ENCODE data around the gene INSM1. TPM values are rescaled to one million over a fixed set of nuclear protein-coding genes. Genes with fewer than 3 reads are reported as not detected.
"Not testable (repeated sequence)": the region's sequence is repeated elsewhere in the genome, so short reads cannot be mapped to it uniquely, and the experiment has no call there.

Gene INSM1, protein sequence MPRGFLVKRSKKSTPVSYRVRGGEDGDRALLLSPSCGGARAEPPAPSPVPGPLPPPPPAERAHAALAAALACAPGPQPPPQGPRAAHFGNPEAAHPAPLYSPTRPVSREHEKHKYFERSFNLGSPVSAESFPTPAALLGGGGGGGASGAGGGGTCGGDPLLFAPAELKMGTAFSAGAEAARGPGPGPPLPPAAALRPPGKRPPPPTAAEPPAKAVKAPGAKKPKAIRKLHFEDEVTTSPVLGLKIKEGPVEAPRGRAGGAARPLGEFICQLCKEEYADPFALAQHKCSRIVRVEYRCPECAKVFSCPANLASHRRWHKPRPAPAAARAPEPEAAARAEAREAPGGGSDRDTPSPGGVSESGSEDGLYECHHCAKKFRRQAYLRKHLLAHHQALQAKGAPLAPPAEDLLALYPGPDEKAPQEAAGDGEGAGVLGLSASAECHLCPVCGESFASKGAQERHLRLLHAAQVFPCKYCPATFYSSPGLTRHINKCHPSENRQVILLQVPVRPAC
- total RNA-seq, result not detected
- long read RNA-seq, result 0 reads

DNA sequence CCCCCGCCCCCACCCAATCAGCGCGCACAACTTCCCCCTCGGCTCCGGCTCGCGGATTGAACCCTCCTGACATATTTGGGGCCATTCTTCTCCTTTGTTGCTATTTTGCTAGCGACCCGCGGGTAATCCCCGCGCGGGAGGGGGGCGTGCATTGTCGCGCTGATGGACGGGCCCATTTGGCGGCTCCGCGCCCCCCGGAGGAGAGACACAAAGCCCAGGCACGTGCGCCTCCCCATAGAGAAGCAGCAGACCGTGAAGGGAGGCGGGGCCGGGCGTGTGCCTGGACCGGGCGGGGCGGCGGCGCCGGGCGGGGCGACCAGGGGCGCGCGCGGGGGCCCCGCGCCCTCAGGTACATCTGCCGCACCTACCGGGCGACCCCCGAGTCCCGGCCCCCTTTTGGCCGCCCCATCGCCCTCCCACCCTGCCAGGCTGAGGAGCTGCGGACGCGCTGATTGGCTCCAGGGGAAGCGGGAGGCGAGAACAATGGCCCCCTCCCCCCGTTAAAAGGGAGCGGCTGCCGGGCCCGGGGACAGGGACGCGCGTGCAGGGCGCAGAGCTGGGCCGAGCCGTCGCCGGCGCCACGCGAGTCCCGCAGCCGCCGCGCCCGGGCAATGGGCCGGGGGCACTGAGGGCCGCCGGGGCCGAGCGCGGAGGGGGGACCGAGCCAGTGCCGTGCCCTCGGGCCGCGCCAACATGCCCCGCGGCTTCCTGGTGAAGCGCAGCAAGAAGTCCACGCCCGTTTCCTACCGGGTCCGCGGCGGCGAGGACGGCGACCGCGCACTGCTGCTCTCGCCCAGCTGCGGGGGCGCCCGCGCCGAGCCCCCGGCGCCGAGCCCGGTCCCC, at the start of gene INSM1:
Gene INSM1 (plus strand): TSS at position 530 of the 843 bp plus-strand sequence. CDS start 164 bp downstream, at position 694.
- DNase-seq (ENCODE audit: missing footprints) (no peak), ATAC-seq (no peak)
- intact Hi-C loops (cut with DNase I), result loop anchor here (10.0 kb wide), 1 partner anchor 97 kb away; no protein-coding TSS in a partner anchor

DNA sequence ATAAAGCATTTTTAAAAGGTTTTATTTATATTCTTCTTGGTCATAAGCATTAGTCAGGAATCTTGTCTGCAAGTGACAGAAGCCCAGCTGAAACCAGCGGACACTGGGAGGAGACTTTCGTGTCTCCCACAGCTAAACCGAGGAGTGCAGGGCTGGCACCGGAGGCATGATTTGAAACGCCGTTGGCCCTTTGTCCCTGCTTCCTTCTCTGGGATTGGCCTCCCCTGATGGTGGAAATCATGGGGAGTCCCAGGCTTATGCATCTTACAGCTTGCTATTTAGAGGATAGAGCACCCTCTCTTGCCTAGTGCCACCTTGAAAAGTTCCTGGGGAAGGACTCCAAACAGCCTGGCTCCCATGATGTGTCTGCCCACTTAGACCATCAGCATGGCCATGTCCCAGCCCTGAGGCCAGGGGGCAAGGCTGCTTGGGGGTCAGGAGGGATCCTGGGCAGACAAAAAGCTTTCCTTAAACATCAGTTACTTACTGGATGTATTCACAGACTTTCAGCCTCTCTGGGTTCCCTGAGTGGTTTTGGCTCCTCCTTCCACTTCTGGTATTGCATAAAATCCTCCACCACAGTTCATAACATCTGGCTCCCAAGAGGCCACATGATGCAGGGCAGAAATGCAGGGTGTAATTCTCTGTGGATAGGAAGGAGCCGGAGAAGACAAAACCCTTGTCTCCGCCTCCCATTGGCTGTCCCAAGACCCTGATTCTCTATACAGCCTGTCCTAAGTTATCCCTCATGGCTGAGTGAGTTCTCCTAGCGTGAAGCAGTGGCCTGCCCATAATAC, 49.3 kb upstream of the INSM1 start:
- ATAC-seq, result peak; percentile 71
- intact Hi-C loops (cut with DNase I), result no loop called here
- no peak for DNase-seq (ENCODE audit: missing footprints)

DNA sequence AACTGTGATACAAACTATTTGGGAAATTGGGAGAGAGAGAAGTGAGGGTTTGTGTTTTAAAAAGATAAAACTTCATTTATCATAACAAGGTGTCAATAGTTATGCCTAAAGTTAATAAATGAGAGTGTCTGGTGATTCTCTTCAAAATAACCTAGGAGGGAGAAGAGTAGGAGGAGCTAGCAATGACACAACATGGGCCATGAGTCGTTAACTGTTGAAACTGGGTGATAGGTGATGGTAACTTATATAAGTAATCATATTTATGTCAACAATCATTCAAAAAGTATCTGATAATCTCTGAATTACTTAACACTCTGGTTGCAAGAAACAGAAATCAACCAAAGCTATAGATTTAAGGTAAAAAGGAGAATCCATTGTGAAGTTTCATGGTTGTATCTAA, 46.8 kb upstream of the INSM1 start:
- DNase-seq (ENCODE audit: missing footprints) (no peak), ATAC-seq (no peak)
- intact Hi-C loops (cut with DNase I), result no loop called here

DNA sequence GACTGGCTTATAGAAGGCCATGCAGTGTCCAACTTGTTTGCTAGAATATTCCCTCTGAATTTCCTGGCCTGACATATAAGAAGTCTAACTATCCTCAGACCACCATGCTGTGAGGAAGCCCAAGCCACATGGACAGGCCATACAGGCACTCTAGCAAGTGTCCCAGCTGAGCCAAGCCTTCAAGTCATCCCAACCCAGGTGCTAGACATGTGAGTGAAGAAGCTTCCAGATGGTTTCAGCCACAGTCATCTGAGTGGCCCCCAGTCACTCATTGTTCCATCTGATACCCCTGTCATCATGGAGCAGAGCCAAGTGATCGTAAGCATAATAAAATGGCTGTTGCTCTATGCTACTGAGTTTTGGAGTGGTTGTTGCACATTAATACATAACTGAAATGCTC, 46.0 kb upstream of the INSM1 start:
- DNase-seq (ENCODE audit: missing footprints) (no peak), ATAC-seq (no peak)
- intact Hi-C loops (cut with DNase I), result no loop called here

DNA sequence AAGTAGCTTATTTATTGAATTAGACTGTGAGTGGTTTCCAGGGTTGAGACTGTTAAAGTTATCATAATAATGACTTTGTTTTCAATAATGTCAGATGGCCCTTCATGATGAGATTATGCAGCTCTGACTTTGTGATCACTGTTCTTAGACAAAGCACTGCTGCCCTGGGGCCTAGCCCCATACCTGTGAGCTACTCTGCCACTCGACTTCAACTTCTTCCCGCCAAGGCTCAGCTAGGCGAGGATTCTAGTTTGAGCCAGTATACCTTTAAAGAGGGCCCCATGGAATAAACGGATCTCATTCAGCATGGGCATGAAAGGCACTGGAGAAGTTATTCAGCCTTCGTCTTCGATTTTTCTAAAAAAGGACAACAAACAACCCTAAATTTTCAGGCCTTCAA, 45.0 kb upstream of the INSM1 start:
- DNase-seq (ENCODE audit: missing footprints) (no peak), ATAC-seq (no peak)
- intact Hi-C loops (cut with DNase I), result no loop called here

DNA sequence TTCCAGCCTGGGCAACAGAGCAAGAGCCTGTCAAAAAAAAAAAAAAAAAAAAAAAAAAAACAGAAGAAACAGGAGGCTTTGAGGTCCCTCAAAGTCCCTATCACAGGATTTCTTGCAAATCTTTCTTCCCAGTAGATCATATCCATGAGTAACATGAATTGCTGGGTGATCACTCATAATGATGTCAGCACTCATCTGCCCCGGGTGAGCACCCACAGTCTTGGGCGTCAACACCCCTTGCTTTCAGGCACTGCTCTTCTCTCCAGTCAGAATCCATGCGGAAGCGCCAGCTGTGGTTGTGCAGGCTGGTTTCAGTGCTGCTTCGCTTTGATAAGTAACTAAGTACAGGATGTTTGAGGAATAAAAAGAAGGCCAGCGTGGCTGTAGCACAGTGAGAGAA, 40.2 kb upstream of the INSM1 start:
- intact Hi-C loops (cut with DNase I), result no loop called here
- no peak for DNase-seq (ENCODE audit: missing footprints)
- ATAC-seq, result no peak

DNA sequence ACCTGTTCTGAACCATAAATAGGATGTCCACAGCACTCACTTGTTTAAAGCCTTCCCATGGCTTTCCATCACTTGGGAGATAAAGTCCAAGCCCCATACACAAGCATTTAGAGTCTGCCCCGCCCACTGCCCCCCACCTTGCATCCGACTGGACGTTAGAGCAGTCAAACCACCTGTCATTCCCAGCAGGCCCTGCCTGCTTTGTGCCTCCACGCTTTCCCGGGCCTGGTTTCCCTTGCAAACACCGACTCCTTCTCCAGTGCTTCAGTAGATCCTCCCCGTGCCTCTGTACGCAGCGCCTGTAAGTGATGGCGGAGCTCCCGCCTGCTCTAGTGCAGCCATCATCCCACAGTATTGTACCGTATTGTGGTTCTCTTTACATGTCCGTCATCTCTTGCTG, 38.3 kb upstream of the INSM1 start:
- no peak for ATAC-seq
- DNase-seq (ENCODE audit: missing footprints), result no peak
- intact Hi-C loops (cut with DNase I), result no loop called here

DNA sequence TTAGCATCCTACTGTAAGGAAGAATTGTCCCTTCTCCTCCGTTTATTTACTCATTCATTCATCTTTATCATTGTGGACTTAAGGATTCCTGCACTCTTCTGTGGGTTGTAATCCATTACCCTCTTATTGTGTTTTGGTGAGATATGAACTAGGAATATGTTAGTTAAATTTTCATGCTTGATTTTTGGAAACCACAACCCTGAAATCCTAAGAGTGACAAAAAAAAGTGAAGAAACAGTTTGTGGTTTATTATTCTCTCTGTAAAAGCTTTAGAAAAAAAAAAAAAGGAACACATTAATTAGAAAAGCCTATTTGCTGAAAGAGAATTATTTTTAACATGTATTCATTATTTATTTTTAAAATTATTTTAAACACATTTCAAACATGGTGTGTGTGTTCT, 36.7 kb upstream of the INSM1 start:
- ATAC-seq, result no peak
- intact Hi-C loops (cut with DNase I), result no loop called here
- DNase-seq (ENCODE audit: missing footprints), result no peak

DNA sequence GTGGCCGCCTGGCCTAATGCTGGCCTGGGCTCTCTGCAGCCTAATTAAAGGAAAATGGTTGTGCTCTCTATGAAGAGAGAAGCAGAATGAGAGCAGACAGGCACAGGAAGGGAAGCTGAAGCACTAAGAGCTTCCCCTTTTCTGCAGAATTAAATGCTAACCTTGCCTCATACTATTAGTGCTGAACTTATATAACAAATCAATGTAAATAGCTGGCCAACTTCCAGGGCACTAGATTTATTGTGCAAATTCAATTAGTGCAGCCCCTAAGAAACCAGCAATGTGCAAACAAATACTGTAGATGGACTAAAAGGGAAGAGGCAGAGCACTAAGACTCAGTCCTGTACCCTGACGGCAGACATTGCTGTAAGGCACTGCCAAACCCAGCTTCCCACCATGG, 36.1 kb upstream of the INSM1 start:
- intact Hi-C loops (cut with DNase I), result no loop called here
- DNase-seq (ENCODE audit: missing footprints) (no peak), ATAC-seq (no peak)

DNA sequence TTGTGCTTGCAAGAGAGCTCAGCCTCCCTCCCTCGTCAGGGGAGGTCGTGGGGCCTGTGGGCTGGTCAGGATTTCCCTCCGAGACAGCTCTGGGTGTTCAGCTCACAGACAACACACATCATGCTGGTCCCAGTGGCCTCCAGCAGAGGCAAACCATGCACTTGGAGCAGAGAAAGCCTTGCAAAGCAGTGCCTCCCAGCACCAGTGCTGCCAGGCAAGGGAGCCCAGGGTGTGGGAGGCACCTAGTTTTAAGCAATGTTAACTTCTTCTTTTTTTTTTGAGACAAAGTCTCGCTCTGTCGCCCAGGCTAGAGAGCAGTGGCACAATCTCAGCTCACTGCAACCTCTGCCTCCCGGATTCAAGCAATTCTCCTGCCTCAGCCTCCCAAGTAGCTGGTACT, 34.0 kb upstream of the INSM1 start:
- intact Hi-C loops (cut with DNase I), result no loop called here
- ATAC-seq (no peak), DNase-seq (ENCODE audit: missing footprints) (no peak)

DNA sequence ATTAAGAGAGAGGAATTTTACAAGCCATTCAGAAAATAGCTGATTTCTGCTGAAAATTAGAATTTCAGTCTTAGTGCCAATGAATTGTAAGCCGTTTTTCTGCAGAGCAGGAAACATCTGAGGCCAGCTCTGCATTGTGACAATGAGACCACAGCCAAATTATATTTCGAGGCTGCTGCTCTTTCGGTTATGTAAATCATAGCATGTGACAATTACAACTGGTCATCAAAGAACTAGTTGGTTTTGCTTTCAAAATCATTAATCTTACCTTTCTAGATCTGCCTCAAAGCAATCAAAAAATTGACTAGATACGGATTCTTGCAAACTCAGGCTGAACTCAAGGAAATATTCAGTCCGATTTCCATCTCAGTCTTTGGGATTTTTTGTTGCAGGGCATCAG, 33.4 kb upstream of the INSM1 start:
- DNase-seq (ENCODE audit: missing footprints) (no peak), ATAC-seq (no peak)
- intact Hi-C loops (cut with DNase I), result no loop called here

DNA sequence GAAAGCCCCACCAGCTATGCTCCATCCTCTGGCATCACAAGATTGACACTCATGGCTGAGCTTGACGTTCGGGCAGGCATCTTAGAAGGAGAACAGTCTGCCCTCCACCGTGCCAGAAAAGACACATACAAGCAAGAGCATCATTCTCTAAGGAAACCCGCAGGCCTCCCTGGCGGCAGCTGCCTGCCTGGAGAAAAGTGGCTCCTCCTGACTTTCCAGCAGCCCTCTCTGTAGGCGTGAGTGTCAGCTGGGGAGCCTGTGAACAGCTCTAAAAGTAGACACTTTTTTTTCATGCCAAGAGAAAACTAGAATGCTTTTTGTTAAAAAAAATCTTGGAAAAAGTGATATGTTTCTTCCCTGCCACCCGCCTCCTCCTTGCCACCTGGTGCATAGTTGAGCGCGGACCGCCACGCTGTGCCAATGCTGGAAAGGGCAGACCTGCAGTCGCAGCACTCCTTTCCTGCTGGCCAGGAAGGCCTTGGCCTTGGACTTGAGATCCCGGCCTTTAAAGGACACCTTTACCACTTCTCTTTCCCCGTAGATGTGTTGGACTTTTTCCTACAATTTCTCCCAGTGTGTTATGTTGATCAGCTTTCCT, 29.7 kb upstream of the INSM1 start:
- DNase-seq (ENCODE audit: missing footprints), result no peak
- no peak for ATAC-seq
- intact Hi-C loops (cut with DNase I), result no loop called here

DNA sequence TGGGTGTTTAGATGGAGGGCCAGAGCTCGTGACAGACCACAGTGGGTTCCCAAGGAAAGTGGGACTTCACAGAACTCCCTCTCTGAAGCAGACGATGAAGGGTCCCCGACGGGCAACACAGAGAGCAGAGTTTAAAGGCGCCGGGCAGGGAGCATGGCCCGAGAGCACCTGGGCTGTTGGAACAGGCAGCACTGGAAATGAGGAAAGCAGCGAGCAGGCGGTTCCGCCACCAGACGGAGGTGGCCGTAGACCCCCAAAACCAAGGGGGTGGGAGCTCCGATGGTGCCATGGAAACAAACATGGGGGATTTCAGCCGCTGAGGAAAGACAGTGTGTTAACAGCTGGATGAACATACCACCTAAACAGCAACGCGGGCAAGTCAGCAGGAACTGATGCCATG, 27.5 kb upstream of the INSM1 start:
- ATAC-seq (no peak), DNase-seq (ENCODE audit: missing footprints) (no peak)
- intact Hi-C loops (cut with DNase I), result no loop called here

DNA sequence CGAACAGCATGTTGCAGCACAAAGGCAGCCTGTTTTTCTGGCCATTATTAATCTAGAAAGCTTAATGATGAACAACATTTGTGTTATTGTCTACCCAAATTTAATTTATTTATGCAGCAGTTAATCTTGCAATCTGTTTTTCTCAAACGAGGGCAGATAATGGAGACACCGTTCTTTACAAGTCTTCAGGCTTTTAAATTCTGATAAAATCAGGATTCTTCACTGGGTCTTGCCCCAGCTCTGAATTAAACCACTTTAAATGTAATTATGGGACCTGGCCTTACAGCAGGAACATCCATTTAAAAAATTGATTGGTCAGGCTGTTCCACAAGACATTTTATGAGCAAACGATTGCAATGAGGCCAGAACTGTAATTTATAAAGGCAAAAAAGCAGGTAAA, 26.5 kb upstream of the INSM1 start:
- DNase-seq (ENCODE audit: missing footprints) (no peak), ATAC-seq (no peak)
- intact Hi-C loops (cut with DNase I), result no loop called here

DNA sequence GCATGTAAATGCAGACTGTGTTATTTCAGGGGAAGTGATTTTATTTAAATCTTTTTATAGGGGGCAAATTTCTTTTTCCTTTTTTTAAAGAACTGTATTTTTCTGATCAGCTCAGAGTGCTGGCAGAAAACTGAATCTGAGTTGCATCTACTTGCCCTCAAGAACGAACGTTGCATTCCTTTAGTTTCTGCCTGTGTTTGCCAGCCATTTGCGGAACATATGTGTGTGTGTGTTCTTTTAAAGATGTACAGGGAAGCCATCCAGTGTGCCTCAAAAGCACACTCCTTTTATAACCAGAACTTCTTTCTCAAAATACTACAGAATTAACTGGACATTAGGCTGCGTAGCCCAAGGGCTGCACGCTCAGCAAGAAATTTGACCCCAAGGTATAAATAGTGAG, 25.8 kb upstream of the INSM1 start:
- no peak for ATAC-seq
- intact Hi-C loops (cut with DNase I), result no loop called here
- no peak for DNase-seq (ENCODE audit: missing footprints)

DNA sequence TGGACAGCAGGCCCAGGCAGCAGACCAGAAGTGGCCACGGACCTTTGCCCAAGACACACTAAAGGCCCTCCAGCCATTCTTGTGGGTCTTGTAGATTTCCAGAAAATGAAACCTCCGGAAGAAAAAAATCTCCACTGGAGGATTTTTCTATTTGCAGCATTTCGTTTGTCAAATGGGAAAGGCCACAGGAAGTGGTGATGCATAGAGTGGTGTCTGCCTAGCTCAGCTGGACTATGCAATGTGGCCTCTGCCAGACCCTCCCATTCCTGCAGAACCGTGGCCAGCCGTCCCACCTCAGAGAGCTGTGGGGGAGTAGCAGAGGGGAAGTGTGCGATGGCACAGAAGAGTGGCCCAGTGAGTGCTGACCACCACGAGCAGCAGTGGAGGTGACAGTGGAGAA, 24.0 kb upstream of the INSM1 start:
- ATAC-seq (no peak), DNase-seq (ENCODE audit: missing footprints) (no peak)
- intact Hi-C loops (cut with DNase I), result no loop called here

DNA sequence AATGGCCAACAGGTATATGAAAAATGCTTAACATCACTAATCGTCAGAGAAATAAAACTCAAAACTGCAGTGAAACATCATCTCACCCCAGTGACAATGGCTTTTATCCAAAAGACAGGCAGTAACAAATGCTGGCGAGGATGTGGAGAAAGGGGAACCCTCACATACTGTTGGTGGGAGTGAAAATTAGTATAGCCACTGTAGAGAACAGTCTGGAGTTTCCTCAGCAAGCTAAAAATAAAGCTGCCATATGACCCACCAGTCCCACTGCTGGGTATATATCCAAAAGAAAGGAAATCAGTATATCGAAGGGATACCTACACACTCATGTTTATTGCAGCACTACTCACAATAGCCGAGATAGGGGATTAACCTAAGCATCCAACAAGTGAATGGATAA, 23.4 kb upstream of the INSM1 start:
- DNase-seq (ENCODE audit: missing footprints) (no peak), ATAC-seq (no peak)
- intact Hi-C loops (cut with DNase I), result no loop called here

DNA sequence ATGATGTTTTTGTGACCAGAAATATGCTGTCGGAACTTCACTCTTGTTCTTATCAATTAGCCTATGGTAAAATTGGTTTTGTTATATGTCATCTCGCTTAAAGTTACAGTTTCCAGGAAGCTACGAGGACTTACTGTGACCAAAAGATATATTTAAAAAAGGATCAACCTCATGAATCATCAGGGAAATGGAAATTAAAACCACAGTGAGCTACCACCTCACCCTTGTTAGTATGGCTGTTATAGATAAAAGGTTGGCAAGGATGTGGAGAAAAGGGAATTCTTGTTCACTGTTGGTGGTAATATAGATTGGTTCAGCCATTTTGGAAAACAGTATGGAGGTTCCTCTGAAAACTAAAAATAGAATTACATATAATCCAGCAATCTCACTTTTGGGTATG, 14.3 kb upstream of the INSM1 start:
- DNase-seq (ENCODE audit: missing footprints), result no peak
- ATAC-seq, result no peak
- intact Hi-C loops (cut with DNase I), result no loop called here

DNA sequence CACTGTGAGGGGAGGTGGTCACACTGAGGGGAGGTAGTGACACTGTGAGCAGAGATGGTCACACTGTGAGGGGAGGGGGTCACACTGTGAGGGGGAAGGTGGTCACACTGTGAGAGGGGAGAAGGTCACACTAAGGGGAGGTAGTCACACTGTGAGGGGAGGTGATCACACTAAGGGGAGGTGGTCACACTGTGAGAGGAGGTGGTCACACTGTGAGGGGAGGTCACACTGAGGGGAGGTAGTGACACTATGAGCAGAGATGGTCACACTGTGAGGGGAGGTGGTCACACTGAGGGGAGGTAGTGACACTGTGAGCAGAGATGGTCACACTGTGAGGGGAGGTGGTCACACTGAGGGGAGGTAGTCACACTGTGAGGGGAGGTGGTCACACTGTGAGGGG, 12.4 kb upstream of the INSM1 start:
- ATAC-seq; DNase-seq (ENCODE audit: missing footprints); intact Hi-C loops (cut with DNase I): not testable (repeated sequence)
